ENCODE data around the gene ZNF23. TPM values are rescaled to one million over a fixed set of nuclear protein-coding genes. Genes with fewer than 3 reads are reported as not detected.

Gene ZNF23
- total and polyA plus RNA-seq, 4 donors: 1.5 to 6.1 (median 3.1) TPM

GRCh38 chr16:71412270-71413160 is 49.5 kb downstream of the ZNF23 start:
- H3K36me3 ChIP-seq (ENCODE audit: control insufficient read depth in 4 of 4, insufficient read depth in 3 of 4, low read depth in 1 of 4, low read length in 3 of 4): no peaks in the 10 kb centered on the region
- TF ChIP-seq RAD21 (IDR thresholded peaks at IDR 0.05): peak; percentile 85 to 89
- no peak for TF ChIP-seq EGR1 (IDR thresholded peaks at IDR 0.05; ENCODE audit: low read depth in 2 of 2)
- TF ChIP-seq CTCF (IDR thresholded peaks at IDR 0.05; ENCODE audit: low read depth, low read length, missing input control): peak; percentile 88
- no peak for TF ChIP-seq FOXA1 (IDR thresholded peaks at IDR 0.05)
- TF ChIP-seq HNF4G (IDR thresholded peaks at IDR 0.05): no peak
- no peak overlapping the region for H3K4me3 ChIP-seq (ENCODE audit: low read depth in 1 of 3, low read length in 3 of 3)
- no peak overlapping the region for H3K27ac ChIP-seq (ENCODE audit: low read depth in 1 of 2, low read length in 2 of 2)
- no peaks in the 10 kb centered on the region for H3K9me3 ChIP-seq (ENCODE audit: control insufficient read depth in 4 of 4, low read length in 3 of 4)
- peaks cover 0 to 3% (median 0%) of the 10 kb centered on the region in 4 donors for H3K4me1 ChIP-seq (ENCODE audit: control insufficient read depth in 4 of 4, insufficient read depth in 4 of 4, low read length in 3 of 4)
- no peaks in the 10 kb centered on the region for H3K27me3 ChIP-seq (ENCODE audit: control insufficient read depth in 4 of 4, insufficient read depth in 4 of 4, low read length in 3 of 4)
- H3K9ac ChIP-seq (ENCODE audit: low read depth in 1 of 2, low read length in 2 of 2): no peak overlapping the region
- 11% methylated on average over 24 of the region's 24 CpGs for whole genome bisulfite sequencing
- peak; percentile 80 for DNase-seq (ENCODE audit: low spot score)

- DNase-seq (ENCODE audit: low spot score): no peak
- Histone ChIP-seq H3K4me3 (ENCODE audit: low read depth in 1 of 3, low read length in 3 of 3) (no peak overlapping the region), H3K27me3 (ENCODE audit: control insufficient read depth in 4 of 4, insufficient read depth in 4 of 4, low read length in 3 of 4) (no peaks in the 10 kb centered on the region)
Measured at GRCh38 chr16:71410146-71410545, 51.9 kb downstream of the ZNF23 start.

More at GRCh38 chr16:71410146-71410545, 51.9 kb downstream of the ZNF23 start:
- no peak overlapping the region for H3K27ac ChIP-seq (ENCODE audit: low read depth in 1 of 2, low read length in 2 of 2)
- TF ChIP-seq ATF3 (IDR thresholded peaks at IDR 0.05) (no peak), NR2F2 (IDR thresholded peaks at IDR 0.05) (no peak), MAX (IDR thresholded peaks at IDR 0.05) (no peak), TAF1 (conservative IDR thresholded peaks at IDR 0.05) (no peak), ZBTB33 (IDR thresholded peaks at IDR 0.05) (no peak), RXRA (IDR thresholded peaks at IDR 0.05) (no peak), RAD21 (IDR thresholded peaks at IDR 0.05) (no peak), HNF4G (IDR thresholded peaks at IDR 0.05) (no peak), CTCF (IDR thresholded peaks at IDR 0.05; ENCODE audit: low read depth, low read length, missing input control) (no peak), JUND (IDR thresholded peaks at IDR 0.05) (no peak), YY1 (IDR thresholded peaks at IDR 0.05) (no peak), GABPA (IDR thresholded peaks at IDR 0.05 in 1 of 2, conservative IDR thresholded peaks at IDR 0.05 in 1 of 2) (no peak)
- H3K9ac ChIP-seq (ENCODE audit: low read depth in 1 of 2, low read length in 2 of 2): no peak overlapping the region
- WGBS: 78% methylated on average over 5 of the region's 5 CpGs
- H3K4me1 ChIP-seq (ENCODE audit: control insufficient read depth in 4 of 4, insufficient read depth in 4 of 4, low read length in 3 of 4): peaks cover 0 to 3% (median 0%) of the 10 kb centered on the region in 4 donors
- no peaks in the 10 kb centered on the region for H3K9me3 ChIP-seq (ENCODE audit: control insufficient read depth in 4 of 4, low read length in 3 of 4)
- H3K36me3 ChIP-seq (ENCODE audit: control insufficient read depth in 4 of 4, insufficient read depth in 3 of 4, low read depth in 1 of 4, low read length in 3 of 4): no peaks in the 10 kb centered on the region
